Tibial artery (tissue), 4 donors: ENCODE measurements around the gene TRAPPC12.

ENCODE experiments used
- DNase-seq, 2 donors: peaks; one replicate each; pipeline ENCODE4 v3.0.0-alpha.2; 2019
- H3K27ac ChIP-seq, 2 donors: fragments of 200-600 bp; sonication (generic) in 1 of 2; 1 replicate in 1 of 2; 2 replicates in 1 of 2; pipeline ENCODE4 v1.5.1; 2018 to 2019; ENCODE audit warnings: mild to moderate bottlenecking in 1 of 2
- H3K27me3 ChIP-seq, 2 donors: fragments of 200-600 bp; sonication (generic) in 1 of 2; one replicate each; pipeline versions ENCODE4 v1.5.1 to v1.6.0; 2016 to 2019
- H3K36me3 ChIP-seq, 3 donors: fragments of 200-600 bp; sonication (generic) in 2 of 3; one replicate each; pipeline ENCODE4 v1.5.1; 2016 to 2019; ENCODE audit warnings: mild to moderate bottlenecking in 2 of 3
- H3K4me1 ChIP-seq, 4 donors: fragments of 200-600 bp; sonication (generic) in 2 of 4; 1 replicate in 3 of 4; 2 replicates in 1 of 4; pipeline ENCODE4 v1.5.1; 2016 to 2019
- H3K4me3 ChIP-seq, 2 donors: fragments of 200-600 bp; sonication (generic) in 1 of 2; 1 replicate in 1 of 2; 2 replicates in 1 of 2; pipeline ENCODE4 v1.5.1; 2018 to 2019; ENCODE audit warnings: mild to moderate bottlenecking in 2 of 2
- H3K9me3 ChIP-seq, 3 donors: fragments of 200-600 bp; sonication (generic) in 1 of 3; one replicate each; pipeline ENCODE4 v1.5.1; 2016 to 2019
- intact Hi-C: fragments of 100-400 bp; cut with DNase I; formaldehyde crosslinking; loops from one replicate; pipeline ENCODE4 v1.15.0; 2023; ENCODE audit warnings: low total_unique reads
- TF ChIP-seq, protein P1 (sequence below), 2 experiments: fragments of 200-600 bp in 1 of 2; fragments of 450-650 bp in 1 of 2; IDR thresholded peaks; one replicate each; pipeline ENCODE4 v1.5.1; 2017 to 2019; ENCODE audit warnings: antibody characterized with exemption in 2 of 2, mild to moderate bottlenecking in 1 of 2, moderate library complexity in 1 of 2

Gene TRAPPC12

DNA sequence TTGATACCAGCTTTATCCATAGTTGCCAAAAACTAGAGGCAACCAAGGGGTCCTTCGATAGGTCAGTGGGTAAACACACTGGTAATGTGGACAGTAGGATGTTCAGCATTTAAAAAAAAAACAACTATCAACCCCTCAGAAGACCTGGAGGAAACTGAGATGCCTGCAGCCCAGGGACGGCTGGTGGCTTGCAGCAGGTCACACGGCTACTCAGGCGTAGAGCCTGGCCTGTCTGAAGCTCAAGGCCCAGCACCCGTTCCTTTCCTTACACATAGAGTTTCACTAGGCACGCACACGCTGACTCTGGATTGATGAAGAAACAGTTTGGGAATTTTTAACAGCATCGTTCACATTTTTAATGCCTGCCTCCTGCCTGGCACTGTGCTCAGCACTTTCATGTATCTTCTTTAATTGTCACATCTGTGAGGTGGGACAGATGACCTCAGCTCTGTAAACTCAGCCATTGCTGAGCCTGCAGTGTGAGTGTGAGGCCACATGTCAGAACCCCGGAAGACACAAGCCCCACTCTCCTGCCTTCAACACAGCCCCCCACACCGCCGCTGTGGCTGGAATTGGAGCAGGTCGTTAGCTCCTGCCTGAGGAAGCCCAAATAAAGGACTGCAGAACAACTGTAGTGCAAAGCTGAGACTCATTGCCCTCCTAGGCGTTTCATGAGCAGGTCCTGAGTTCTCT, 40.7 kb downstream of the TRAPPC12 start:
- intact Hi-C loops = no loop called here
- H3K27ac ChIP-seq = no peak overlapping the region
- peaks cover 14 to 70% (median 55%) of the 10 kb centered on the region in 3 donors for H3K36me3 ChIP-seq

DNA sequence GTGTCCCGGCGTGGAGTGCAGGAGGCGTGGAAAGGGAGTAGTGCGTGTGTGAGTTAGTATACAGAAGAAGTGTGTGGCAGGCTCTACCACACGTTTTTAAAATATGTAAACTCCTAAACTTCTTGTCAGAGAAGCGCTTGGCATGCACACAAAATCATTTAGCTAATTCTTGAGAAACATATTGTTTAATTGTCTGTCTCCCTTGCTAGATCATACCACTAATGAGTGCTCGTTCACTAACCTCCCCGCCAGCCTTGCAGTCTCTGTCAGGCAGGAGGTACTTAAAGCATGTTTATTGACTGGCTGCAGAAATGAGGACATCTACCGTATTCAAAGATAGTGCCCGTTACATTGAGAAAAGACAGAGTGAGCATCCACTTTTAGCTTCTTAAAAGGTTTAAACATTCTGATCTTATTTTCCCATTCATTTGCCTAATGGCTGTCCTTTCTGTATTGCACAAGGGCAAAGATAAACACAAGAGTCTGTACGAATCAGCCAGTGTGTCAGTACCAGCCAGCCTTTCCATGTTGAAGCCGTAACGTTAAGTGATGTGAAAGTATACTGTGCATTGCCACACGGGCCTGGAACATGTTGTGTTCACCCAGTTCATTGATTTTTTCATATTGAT, 41.4 kb downstream of the TRAPPC12 start:
- Histone ChIP-seq H3K4me1 (no peaks in the 10 kb centered on the region), H3K27me3 (no peaks in the 10 kb centered on the region), H3K36me3 (peaks cover 18 to 72% (median 58%) of the 10 kb centered on the region in 3 donors), H3K4me3 (no peak overlapping the region), H3K9me3 (no peaks in the 10 kb centered on the region), H3K27ac (no peak overlapping the region)
- intact Hi-C loops = no loop called here
- TF ChIP-seq, protein P1, sequence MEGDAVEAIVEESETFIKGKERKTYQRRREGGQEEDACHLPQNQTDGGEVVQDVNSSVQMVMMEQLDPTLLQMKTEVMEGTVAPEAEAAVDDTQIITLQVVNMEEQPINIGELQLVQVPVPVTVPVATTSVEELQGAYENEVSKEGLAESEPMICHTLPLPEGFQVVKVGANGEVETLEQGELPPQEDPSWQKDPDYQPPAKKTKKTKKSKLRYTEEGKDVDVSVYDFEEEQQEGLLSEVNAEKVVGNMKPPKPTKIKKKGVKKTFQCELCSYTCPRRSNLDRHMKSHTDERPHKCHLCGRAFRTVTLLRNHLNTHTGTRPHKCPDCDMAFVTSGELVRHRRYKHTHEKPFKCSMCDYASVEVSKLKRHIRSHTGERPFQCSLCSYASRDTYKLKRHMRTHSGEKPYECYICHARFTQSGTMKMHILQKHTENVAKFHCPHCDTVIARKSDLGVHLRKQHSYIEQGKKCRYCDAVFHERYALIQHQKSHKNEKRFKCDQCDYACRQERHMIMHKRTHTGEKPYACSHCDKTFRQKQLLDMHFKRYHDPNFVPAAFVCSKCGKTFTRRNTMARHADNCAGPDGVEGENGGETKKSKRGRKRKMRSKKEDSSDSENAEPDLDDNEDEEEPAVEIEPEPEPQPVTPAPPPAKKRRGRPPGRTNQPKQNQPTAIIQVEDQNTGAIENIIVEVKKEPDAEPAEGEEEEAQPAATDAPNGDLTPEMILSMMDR (IDR thresholded peaks at IDR 0.05) = no peak
- DNase-seq = no peak

More for the DNA sequence above, 40.7 kb downstream of the TRAPPC12 start:
- DNase-seq = no peak
- no peaks in the 10 kb centered on the region for H3K27me3 ChIP-seq
- no peak overlapping the region for H3K4me3 ChIP-seq
- H3K4me1 ChIP-seq = no peaks in the 10 kb centered on the region
- H3K9me3 ChIP-seq = no peaks in the 10 kb centered on the region
- TF ChIP-seq, protein P1 (IDR thresholded peaks at IDR 0.05) = no peak

DNA sequence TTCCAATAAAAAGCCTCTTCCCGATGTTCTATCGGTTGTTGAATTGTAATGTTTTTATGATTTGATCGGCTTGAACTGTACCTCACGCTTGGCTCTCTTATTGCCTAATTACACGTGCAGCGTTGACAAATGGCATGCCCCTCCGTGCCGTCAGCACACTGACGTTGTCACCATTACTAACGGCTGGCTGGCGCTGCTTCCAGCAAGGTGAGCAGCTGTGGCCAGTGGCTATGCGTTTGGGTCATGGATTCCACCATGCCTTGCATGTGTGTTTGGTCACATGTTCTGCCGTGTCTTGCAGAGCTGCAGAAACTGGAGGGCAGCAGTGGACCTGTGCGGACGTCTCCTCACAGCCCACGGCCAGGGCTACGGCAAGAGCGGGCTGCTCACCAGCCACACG, 42.1 kb downstream of the TRAPPC12 start:
- TF ChIP-seq, protein P1 (IDR thresholded peaks at IDR 0.05) = no peak
- intact Hi-C loops = no loop called here
- no peaks in the 10 kb centered on the region for H3K4me1 ChIP-seq
- H3K27ac ChIP-seq = no peak overlapping the region
- no peaks in the 10 kb centered on the region for H3K27me3 ChIP-seq
- no peak for DNase-seq
- no peaks in the 10 kb centered on the region for H3K9me3 ChIP-seq
- no peak overlapping the region for H3K4me3 ChIP-seq
- H3K36me3 ChIP-seq = peaks cover 18 to 75% (median 63%) of the 10 kb centered on the region in 3 donors

DNA sequence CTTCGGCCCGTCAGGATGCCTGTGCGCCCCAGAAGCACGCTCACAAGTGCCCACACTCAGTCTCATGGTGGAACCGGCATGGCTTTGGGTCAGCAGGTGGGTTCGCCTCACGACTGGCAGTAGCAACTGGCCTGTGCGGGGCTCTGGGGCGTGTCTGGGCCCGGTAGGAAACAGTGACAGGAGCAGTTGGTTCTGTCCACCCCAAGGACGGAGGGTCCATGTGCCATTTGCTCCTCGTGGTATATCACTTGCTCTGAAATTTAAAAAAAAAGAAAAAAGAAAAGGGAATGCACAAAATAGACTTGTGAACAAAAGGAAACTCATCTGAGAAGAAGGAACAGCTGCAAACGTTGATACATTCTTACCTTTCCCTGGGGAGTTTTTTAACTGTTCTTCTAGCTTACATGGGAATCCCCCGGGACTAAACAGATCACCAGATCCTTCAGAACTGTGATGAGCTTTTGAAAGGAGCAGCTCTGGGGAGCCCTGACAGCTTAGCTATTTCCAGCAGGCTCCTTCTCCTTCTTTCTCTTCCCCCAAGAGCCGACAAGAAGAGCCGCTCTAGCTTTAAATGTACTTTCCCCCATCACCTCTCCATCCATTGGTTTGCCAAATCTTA, 42.8 kb downstream of the TRAPPC12 start:
- Histone ChIP-seq H3K36me3 (peaks cover 18 to 82% (median 66%) of the 10 kb centered on the region in 3 donors), H3K4me1 (no peaks in the 10 kb centered on the region)
- intact Hi-C loops = loop anchor here (2.0 kb wide), 1 partner anchor 229 kb away; no protein-coding TSS in a partner anchor

DNA sequence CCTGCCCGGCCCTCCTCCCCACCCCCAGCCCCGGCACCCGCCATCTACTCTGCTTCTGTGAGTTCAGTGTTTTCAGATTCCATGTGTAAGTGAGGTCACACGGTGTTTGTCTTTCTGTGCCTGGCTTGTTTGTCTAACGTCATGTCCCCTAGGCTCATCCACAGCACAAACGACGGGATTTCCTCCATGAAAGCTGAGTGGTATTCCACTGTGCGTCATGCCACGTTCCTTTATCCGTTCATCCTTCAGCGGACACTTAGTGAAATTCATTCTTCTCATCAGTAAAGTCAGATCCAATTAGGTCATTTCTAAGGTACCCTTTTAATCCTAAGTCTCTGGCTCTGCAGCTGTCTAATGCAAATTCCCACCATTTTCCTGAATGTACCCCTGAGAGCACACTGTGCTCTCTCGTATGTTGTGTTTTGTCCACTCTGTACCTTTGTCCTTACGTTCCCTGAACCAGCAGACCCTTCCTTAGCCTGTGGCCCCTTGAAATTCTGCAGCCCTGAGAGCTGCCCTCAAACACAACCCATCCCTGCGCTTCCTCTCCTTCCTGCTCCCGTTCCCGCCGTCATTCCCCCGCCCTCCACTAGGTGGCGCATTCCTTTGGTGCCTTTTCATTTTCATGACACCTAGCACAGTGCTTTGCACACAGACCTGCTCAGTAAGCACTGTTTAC, 44.1 kb downstream of the TRAPPC12 start:
- DNase-seq = peak; percentile 58 to 75
- Histone ChIP-seq H3K27me3 (no peaks in the 10 kb centered on the region), H3K4me1 (no peaks in the 10 kb centered on the region), H3K36me3 (peaks cover 18 to 86% (median 62%) of the 10 kb centered on the region in 3 donors), H3K4me3 (no peak overlapping the region), H3K9me3 (no peaks in the 10 kb centered on the region), H3K27ac (no peak overlapping the region)
- TF ChIP-seq, protein P1 (IDR thresholded peaks at IDR 0.05) = peak; percentile 84 to 98
- intact Hi-C loops = loop anchor here (2.0 kb wide), 1 partner anchor 227 kb away; no protein-coding TSS in a partner anchor

More for the DNA sequence above, 42.8 kb downstream of the TRAPPC12 start:
- TF ChIP-seq, protein P1 (IDR thresholded peaks at IDR 0.05) = no peak
- Histone ChIP-seq H3K27me3 (no peaks in the 10 kb centered on the region), H3K4me3 (no peak overlapping the region), H3K9me3 (no peaks in the 10 kb centered on the region), H3K27ac (no peak overlapping the region)
- no peak for DNase-seq
